NT2/D1 (cell line): ENCODE measurements around the gene TPP2.

Experiments
- DNase-seq: peaks from one replicate; pipeline ENCODE4 v3.0.0-alpha.2; 2011; ENCODE audit warnings: low read depth, low spot score
- H3K27me3 ChIP-seq: 2 replicates; pipeline ENCODE4 v1.6.0; 2011; ENCODE audit warnings: mild to moderate bottlenecking; ENCODE audit not compliant: insufficient read length, insufficient read depth
- H3K36me3 ChIP-seq: 2 replicates; pipeline ENCODE4 v1.6.1; 2011; ENCODE audit warnings: mild to moderate bottlenecking, low read length, mixed read lengths; ENCODE audit not compliant: insufficient read depth, insufficient read length
- H3K4me1 ChIP-seq: 2 replicates; pipeline ENCODE4 v1.5.1; 2011; ENCODE audit not compliant: insufficient read depth, insufficient read length
- H3K4me3 ChIP-seq: 2 replicates; pipeline ENCODE4 v1.5.1; 2011; ENCODE audit warnings: low read depth; ENCODE audit not compliant: insufficient read length
- H3K9ac ChIP-seq: 2 replicates; pipeline ENCODE4 v1.6.0; 2011; ENCODE audit warnings: low read depth; ENCODE audit not compliant: insufficient read length
- H3K9me3 ChIP-seq: 2 replicates; pipeline ENCODE4 v1.5.1; 2011; ENCODE audit warnings: mild to moderate bottlenecking, low read length; ENCODE audit not compliant: insufficient read depth
- SUZ12 ChIP-seq: IDR thresholded peaks from 2 replicates; pipeline ENCODE4 v1.6.1; 2011; ENCODE audit not compliant: insufficient read length, insufficient read depth; ENCODE audit errors: extremely low read depth
- YY1 ChIP-seq: IDR thresholded peaks from 2 replicates; pipeline ENCODE4 v1.6.1; 2011; ENCODE audit not compliant: insufficient read length, insufficient read depth
- ZNF274 ChIP-seq: IDR thresholded peaks from 2 replicates; pipeline ENCODE4 v1.6.1; 2011; ENCODE audit warnings: mild to moderate bottlenecking, low read depth, low read length

Gene TPP2

GRCh38 chr13:102692491-102692826, 95.7 kb downstream of the TPP2 start:
- H3K9me3 ChIP-seq, result no peaks in the 10 kb centered on the region
- TF ChIP-seq YY1 (no peak), ZNF274 (no peak), SUZ12 (no peak)

DNA sequence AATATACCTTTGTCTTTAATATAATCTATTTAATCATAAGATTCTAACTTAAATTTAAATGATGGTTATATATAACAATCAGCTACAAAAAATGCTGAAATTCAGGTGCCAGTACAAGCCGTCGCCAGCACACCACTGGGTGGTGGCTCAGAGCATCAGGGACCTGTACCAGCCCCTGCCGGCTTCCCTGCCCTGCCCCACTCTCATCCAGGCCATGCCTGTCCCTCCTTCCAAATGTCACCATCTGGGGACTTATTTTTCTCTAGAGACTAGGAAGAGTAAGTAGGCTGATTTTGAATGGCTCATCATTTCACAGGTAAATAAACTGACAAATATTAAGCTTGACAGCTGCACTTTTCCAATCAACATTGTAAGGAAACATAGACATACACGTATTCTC, 96.5 kb downstream of the TPP2 start:
- no peak overlapping the region for H3K9ac ChIP-seq
- no peak overlapping the region for H3K4me3 ChIP-seq
- H3K4me1 ChIP-seq, result no peaks in the 10 kb centered on the region
- DNase-seq, result no peak
- TF ChIP-seq SUZ12 (no peak), YY1 (no peak), ZNF274 (no peak)
- no peaks in the 10 kb centered on the region for H3K27me3 ChIP-seq
- H3K9me3 ChIP-seq, result no peaks in the 10 kb centered on the region
- no peaks in the 10 kb centered on the region for H3K36me3 ChIP-seq

More at GRCh38 chr13:102692491-102692826, 95.7 kb downstream of the TPP2 start:
- Histone ChIP-seq H3K27me3 (no peaks in the 10 kb centered on the region), H3K4me3 (no peak overlapping the region), H3K36me3 (no peaks in the 10 kb centered on the region), H3K9ac (no peak overlapping the region), H3K4me1 (no peaks in the 10 kb centered on the region)
- DNase-seq, result no peak

- DNase-seq, result no peak
- Histone ChIP-seq H3K4me3 (no peak overlapping the region), H3K36me3 (no peaks in the 10 kb centered on the region), H3K4me1 (no peaks in the 10 kb centered on the region), H3K27me3 (no peaks in the 10 kb centered on the region), H3K9ac (no peak overlapping the region), H3K9me3 (0 out of 2 replicates have a peak, but pooled peaks cover 4% of the 10 kb centered on the region)
- TF ChIP-seq ZNF274 (no peak), YY1 (no peak), SUZ12 (no peak)
Measured at GRCh38 chr13:102693776-102694175, 97.0 kb downstream of the TPP2 start.

GRCh38 chr13:102694937-102695336, 98.2 kb downstream of the TPP2 start, which contains the start of gene METTL21C:
Gene METTL21C (minus strand): TSS chr13:102695044. CDS start chr13:102694498, 546 bp downstream.
- no peak for TF ChIP-seq SUZ12
- no peak for TF ChIP-seq ZNF274
- TF ChIP-seq YY1, result no peak
- Histone ChIP-seq H3K36me3 (no peaks in the 10 kb centered on the region), H3K4me1 (no peaks in the 10 kb centered on the region), H3K4me3 (no peak within 1 kb of the TSS), H3K9ac (no peak within 1 kb of the TSS), H3K27me3 (no peaks in the 10 kb centered on the region), H3K9me3 (peaks cover 8% of the 10 kb centered on the region; the same call in 1 of the 2 replicates)
- no peak for DNase-seq

DNA sequence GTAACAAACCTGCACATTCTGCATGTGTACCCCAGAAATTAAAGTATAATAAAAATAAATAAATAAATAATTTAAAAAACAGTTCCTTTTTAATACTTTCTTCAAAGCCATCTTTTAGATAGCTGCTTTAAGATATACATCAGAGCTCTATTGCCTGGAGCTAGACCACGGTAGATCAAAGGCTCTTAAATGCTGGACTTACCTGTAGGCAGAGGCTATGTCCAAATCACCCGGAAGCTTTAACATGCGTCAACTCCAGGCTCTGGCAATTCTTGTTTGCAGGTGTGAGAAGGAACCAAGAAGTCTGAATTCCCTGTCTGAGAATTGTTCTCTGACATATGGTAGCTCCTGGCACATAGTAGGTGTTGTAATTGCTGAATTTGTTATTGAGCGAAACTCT, 99.7 kb downstream of the TPP2 start:
- no peak for DNase-seq
- Histone ChIP-seq H3K4me1 (no peaks in the 10 kb centered on the region), H3K9ac (no peak overlapping the region), H3K9me3 (peaks cover 8% of the 10 kb centered on the region; the same call in 1 of the 2 replicates), H3K4me3 (no peak overlapping the region), H3K27me3 (no peaks in the 10 kb centered on the region), H3K36me3 (no peaks in the 10 kb centered on the region)
- TF ChIP-seq SUZ12, result no peak
- TF ChIP-seq ZNF274, result no peak
- TF ChIP-seq YY1, result no peak

DNA sequence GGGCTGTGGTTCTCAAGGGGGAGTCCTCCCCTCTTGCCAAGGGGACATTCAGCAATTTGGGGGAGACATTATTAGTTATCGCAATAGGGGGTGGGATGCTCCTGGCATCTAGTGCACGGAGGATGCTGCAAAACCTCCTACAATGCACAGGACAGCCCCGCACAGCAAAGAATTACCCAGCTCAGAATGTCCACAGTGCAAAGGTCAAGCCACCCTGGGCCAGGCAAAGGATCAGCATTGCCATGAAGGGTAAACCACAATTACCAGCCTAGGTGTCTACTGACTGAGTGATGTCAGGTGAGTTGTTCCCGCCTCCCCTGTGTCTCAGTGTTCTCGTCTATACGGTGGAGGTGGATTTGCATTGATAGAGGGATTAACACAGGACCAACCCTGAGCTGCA, 100.5 kb downstream of the TPP2 start:
- Histone ChIP-seq H3K4me3 (no peak overlapping the region), H3K36me3 (no peaks in the 10 kb centered on the region), H3K27me3 (no peaks in the 10 kb centered on the region), H3K4me1 (no peaks in the 10 kb centered on the region), H3K9me3 (peaks cover 8% of the 10 kb centered on the region; the same call in 1 of the 2 replicates), H3K9ac (no peak overlapping the region)
- no peak for DNase-seq
- TF ChIP-seq ZNF274, result no peak
- no peak for TF ChIP-seq SUZ12
- no peak for TF ChIP-seq YY1

- no peak overlapping the region for H3K4me3 ChIP-seq
- H3K27me3 ChIP-seq, result no peaks in the 10 kb centered on the region
- H3K9me3 ChIP-seq, result peaks cover 8% of the 10 kb centered on the region; the same call in 1 of the 2 replicates
- TF ChIP-seq YY1 (no peak), ZNF274 (no peak), SUZ12 (no peak)
- no peaks in the 10 kb centered on the region for H3K36me3 ChIP-seq
- H3K4me1 ChIP-seq, result no peaks in the 10 kb centered on the region
- no peak overlapping the region for H3K9ac ChIP-seq
- DNase-seq, result no peak
Measured at GRCh38 chr13:102697929-102698648, 101.3 kb downstream of the TPP2 start.
